ENCODE measurements around the gene ANKRD31. TPM values are rescaled to one million over a fixed set of nuclear protein-coding genes. Genes with fewer than 3 reads are reported as not detected.
A peak's percentile ranks its signal among the peaks of the same experiment; 100 is the strongest.

Gene ANKRD31
- total RNA-seq, 1 experiment from 2014 or later: 0.26 TPM

DNA sequence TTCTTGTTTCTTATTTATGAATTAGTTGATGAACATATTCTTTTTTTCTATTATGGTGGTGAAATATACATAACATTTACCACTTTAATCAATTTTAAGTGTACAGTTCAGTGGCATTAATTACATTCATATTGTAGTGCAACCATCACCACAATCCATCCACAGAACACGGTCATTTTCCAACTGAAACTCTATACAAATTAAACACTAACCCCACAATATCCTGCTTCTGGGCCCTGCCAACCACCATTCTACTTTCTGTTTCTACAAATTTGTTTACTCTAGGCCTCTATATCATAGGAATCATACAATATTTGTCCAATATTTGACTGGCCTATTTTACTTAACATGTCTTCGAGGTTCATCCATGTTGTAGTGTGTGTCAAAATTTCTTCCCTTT is 191.6 kb downstream of the ANKRD31 start:
- ChIA-PET CTCF (no interaction called here), POLR2A (ENCODE audit: unreplicated experiment) (no interaction called here)
- Histone ChIP-seq H3K27me3 (ENCODE audit: low read length) (no peaks in the 10 kb centered on the region), H3K4me1 (ENCODE audit: insufficient read depth, low read length) (no peaks in the 10 kb centered on the region; the same call in 1 of the 2 replicates), H3K36me3 (ENCODE audit: low read depth, low read length) (no peaks in the 10 kb centered on the region), H3K4me3 (ENCODE audit: low read length) (no peak overlapping the region), H3K79me2 (ENCODE audit: low read length) (no peaks in the 10 kb centered on the region), H3K9ac (ENCODE audit: low read length) (no peak overlapping the region), H4K20me1 (ENCODE audit: low read length) (no peaks in the 10 kb centered on the region), H3K9me2 (replicated peaks; ENCODE audit: low read length) (no peaks in the 10 kb centered on the region), H3F3A (ENCODE audit: low read length, unreplicated experiment) (no peaks in the 10 kb centered on the region), H3K9me3 (ENCODE audit: low read length) (no peaks in the 10 kb centered on the region), H3K27ac (ENCODE audit: low read length) (no peak overlapping the region), H3K4me2 (ENCODE audit: low read length) (no peak overlapping the region), H2AFZ (ENCODE audit: low read length) (no peak overlapping the region)
- TF ChIP-seq, protein P1, sequence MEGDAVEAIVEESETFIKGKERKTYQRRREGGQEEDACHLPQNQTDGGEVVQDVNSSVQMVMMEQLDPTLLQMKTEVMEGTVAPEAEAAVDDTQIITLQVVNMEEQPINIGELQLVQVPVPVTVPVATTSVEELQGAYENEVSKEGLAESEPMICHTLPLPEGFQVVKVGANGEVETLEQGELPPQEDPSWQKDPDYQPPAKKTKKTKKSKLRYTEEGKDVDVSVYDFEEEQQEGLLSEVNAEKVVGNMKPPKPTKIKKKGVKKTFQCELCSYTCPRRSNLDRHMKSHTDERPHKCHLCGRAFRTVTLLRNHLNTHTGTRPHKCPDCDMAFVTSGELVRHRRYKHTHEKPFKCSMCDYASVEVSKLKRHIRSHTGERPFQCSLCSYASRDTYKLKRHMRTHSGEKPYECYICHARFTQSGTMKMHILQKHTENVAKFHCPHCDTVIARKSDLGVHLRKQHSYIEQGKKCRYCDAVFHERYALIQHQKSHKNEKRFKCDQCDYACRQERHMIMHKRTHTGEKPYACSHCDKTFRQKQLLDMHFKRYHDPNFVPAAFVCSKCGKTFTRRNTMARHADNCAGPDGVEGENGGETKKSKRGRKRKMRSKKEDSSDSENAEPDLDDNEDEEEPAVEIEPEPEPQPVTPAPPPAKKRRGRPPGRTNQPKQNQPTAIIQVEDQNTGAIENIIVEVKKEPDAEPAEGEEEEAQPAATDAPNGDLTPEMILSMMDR (conservative IDR thresholded peaks at IDR 0.05; ENCODE audit: low read depth, low read length): no peak
- TF ChIP-seq EZH2 (IDR thresholded peaks at IDR 0.05; ENCODE audit: low read length, unreplicated experiment) (no peak), EZH2phosphoT487 (IDR thresholded peaks at IDR 0.05; ENCODE audit: borderline replicate concordance, low read length) (no peak)
- no peak for ATAC-seq
- DNase-seq: no peak
- BruUV-seq (replicated peaks): no TSS peak
- intact Hi-C loops (cut with micrococcal nuclease): no loop called here

DNA sequence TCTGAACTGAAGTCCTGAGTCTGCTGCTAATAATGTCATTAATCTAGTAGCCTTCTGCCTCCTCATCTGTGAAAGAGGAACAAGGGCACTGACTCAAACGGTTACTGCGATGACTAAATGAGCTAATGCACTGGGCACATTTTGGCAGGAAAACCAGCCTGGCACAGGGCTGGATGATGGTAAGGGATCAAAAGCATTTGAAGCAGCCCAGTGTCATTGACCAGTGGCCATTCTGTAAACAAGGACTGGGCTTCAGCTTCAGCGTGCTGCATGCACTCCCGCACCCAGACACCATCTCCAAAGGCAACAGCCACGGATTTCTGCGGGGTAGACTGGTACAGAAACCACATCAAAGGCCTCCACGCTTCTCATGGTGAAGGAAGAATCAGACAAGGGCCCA is 192.3 kb downstream of the ANKRD31 start:
- DNase-seq: peak; percentile 12
- ChIA-PET CTCF (no interaction called here), POLR2A (ENCODE audit: unreplicated experiment) (no interaction called here)

DNA sequence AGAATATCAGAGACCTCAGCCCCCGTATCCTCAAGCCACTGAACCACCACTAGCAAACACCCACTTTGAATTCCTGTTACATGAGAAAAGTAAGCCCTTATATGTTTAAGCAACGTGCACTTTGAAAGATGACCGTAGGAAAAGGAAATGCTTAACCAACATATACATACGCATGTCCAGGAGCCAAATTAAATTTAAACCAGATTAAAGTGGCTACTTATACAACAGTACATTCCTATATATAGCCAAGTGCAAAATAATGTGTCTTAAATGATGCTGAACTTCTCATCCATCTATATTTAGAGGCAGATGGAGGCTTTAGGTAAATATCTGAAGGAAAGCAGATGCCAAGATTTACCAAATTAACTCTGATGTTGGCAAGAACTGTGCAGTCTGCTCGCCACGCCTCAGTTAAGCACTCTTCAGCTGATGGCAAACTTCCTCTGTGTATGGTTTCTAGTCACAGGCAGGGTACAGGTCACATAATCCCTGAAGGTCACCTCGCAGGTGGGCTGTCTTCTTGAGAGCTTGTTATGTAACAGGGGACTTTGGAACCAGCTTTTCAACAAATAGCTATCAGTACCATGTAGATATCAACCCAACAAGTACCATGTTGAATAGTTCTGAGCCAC is 192.9 kb downstream of the ANKRD31 start:
- H3F3A ChIP-seq (ENCODE audit: low read length, unreplicated experiment): no peaks in the 10 kb centered on the region
- ChIA-PET POLR2A (ENCODE audit: unreplicated experiment) (no interaction called here), CTCF (no interaction called here)
- DNase-seq (no peak), ATAC-seq (no peak)
- no peaks in the 10 kb centered on the region for H3K27me3 ChIP-seq (ENCODE audit: low read length)
- BruUV-seq (replicated peaks): no TSS peak
- no peaks in the 10 kb centered on the region for H3K9me2 ChIP-seq (replicated peaks; ENCODE audit: low read length)
- no peak overlapping the region for H3K27ac ChIP-seq (ENCODE audit: low read length)
- no peak overlapping the region for H3K4me2 ChIP-seq (ENCODE audit: low read length)
- intact Hi-C loops (cut with micrococcal nuclease): no loop called here
- no peaks in the 10 kb centered on the region for H4K20me1 ChIP-seq (ENCODE audit: low read length)
- no peak overlapping the region for H3K9ac ChIP-seq (ENCODE audit: low read length)
- TF ChIP-seq, protein P1 (conservative IDR thresholded peaks at IDR 0.05; ENCODE audit: low read depth, low read length): no peak
- TF ChIP-seq EZH2 (IDR thresholded peaks at IDR 0.05; ENCODE audit: low read length, unreplicated experiment): no peak
- no peak for TF ChIP-seq EZH2phosphoT487 (IDR thresholded peaks at IDR 0.05; ENCODE audit: borderline replicate concordance, low read length)
- no peaks in the 10 kb centered on the region for H3K79me2 ChIP-seq (ENCODE audit: low read length)
- H3K9me3 ChIP-seq (ENCODE audit: low read length): no peaks in the 10 kb centered on the region
- no peaks in the 10 kb centered on the region for H3K36me3 ChIP-seq (ENCODE audit: low read depth, low read length)
- no peaks in the 10 kb centered on the region; the same call in 1 of the 2 replicates for H3K4me1 ChIP-seq (ENCODE audit: insufficient read depth, low read length)
- H2AFZ ChIP-seq (ENCODE audit: low read length): no peak overlapping the region
- no peak overlapping the region for H3K4me3 ChIP-seq (ENCODE audit: low read length)

More for the DNA sequence above, 192.3 kb downstream of the ANKRD31 start:
- TF ChIP-seq EZH2phosphoT487 (IDR thresholded peaks at IDR 0.05; ENCODE audit: borderline replicate concordance, low read length) (no peak), EZH2 (IDR thresholded peaks at IDR 0.05; ENCODE audit: low read length, unreplicated experiment) (no peak)
- TF ChIP-seq, protein P1 (conservative IDR thresholded peaks at IDR 0.05; ENCODE audit: low read depth, low read length): no peak
- H3F3A ChIP-seq (ENCODE audit: low read length, unreplicated experiment): no peaks in the 10 kb centered on the region
- H3K79me2 ChIP-seq (ENCODE audit: low read length): no peaks in the 10 kb centered on the region
- H3K36me3 ChIP-seq (ENCODE audit: low read depth, low read length): no peaks in the 10 kb centered on the region
- no peak overlapping the region for H3K4me3 ChIP-seq (ENCODE audit: low read length)
- H3K27ac ChIP-seq (ENCODE audit: low read length): no peak overlapping the region
- no peak overlapping the region for H3K9ac ChIP-seq (ENCODE audit: low read length)
- ATAC-seq: no peak
- no peak overlapping the region for H3K4me2 ChIP-seq (ENCODE audit: low read length)
- no peaks in the 10 kb centered on the region for H3K27me3 ChIP-seq (ENCODE audit: low read length)
- H3K9me2 ChIP-seq (replicated peaks; ENCODE audit: low read length): no peaks in the 10 kb centered on the region
- H4K20me1 ChIP-seq (ENCODE audit: low read length): no peaks in the 10 kb centered on the region
- no peaks in the 10 kb centered on the region; the same call in 1 of the 2 replicates for H3K4me1 ChIP-seq (ENCODE audit: insufficient read depth, low read length)
- no peak overlapping the region for H2AFZ ChIP-seq (ENCODE audit: low read length)
- BruUV-seq (replicated peaks): no TSS peak
- intact Hi-C loops (cut with micrococcal nuclease): no loop called here
- no peaks in the 10 kb centered on the region for H3K9me3 ChIP-seq (ENCODE audit: low read length)

Measured in PC-3 (cell line).